ENCODE data around the gene F7.
"Not testable (repeated sequence)": the region's sequence is repeated elsewhere in the genome, so short reads cannot be mapped to it uniquely, and the experiment has no call there.

Gene F7

DNA sequence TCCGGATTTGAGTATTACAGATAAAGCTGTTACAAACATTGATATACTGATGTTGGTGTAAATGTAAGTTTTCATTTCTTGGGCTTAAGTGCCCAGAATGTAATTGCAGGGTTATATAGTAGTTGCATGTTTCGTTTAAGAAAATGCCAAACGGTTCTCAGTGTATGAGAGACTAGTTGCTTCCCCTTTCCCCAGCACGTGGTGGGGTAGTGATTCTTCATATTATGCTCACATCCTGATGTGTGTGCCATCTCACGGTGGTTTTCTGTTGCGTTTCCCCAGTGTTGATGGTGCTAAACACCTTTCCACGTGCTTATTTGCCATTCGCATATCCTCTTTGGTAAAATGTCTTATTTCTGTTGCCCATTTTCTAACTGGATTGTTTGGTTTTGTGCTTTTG, 34.7 kb upstream of the F7 start:
- in situ Hi-C loops (cut with MboI; ENCODE audit: low sequenced_read_pairs), result no loop called here

DNA sequence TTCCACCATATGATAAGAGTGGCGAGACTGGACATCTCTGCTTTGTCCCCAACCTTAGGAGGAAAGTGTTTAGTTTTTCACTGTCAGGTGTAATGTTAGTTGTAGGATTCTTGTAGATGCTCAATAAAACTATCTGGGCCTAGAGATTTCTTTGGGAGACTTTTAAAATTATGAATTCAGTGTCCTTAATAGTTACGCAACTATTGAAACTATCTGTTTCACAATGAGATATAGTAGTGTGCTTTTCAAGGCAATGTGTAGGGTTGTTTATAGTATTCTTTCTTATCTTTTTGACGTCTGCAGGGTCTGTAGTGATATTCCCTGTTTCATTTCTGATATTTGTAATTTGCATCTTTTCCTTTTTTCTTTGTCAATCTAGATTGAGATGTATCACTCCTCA, 33.2 kb upstream of the F7 start:
- in situ Hi-C loops (cut with MboI; ENCODE audit: low sequenced_read_pairs), result no loop called here

DNA sequence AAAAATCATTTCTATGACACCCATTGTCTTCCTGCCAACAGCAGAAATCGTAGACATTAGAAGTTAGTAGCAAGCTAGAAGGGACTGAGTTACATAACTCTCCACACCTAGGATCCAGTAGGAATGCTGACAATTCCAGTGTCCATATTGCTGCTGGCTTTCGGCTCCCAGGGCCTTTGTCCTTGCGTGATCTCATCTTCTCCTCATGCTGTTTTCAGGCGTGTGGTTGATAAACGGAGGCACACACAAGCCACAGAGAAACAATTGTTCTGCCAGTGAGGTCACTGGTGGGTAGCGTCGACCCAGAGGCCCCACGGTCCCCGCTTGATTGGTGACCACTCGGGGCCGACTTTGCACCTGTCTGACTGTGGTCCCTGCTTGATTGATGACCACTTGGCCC, 31.6 kb upstream of the F7 start:
- in situ Hi-C loops (cut with MboI; ENCODE audit: low sequenced_read_pairs), result no loop called here

DNA sequence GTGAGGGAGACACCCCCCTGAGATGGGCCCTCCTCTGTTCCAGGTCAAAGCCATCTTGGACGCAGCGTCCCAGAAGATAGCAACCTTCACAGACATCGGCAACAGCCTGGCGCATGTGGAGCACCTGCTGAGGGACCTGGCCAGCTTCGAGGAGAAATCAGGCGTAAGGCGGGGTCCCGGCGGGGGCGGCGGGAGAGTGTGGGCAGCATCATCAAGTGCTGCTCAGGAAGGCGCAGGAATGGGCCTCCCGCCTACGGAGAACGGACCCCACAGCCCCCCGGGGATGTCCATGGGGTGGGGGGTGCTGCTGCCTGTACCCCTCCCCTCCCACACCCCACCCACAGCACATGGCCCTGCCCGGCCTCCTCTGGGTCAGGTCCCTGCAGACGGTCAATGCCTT, 31.2 kb upstream of the F7 start:
- in situ Hi-C loops (cut with MboI; ENCODE audit: low sequenced_read_pairs), result no loop called here

DNA sequence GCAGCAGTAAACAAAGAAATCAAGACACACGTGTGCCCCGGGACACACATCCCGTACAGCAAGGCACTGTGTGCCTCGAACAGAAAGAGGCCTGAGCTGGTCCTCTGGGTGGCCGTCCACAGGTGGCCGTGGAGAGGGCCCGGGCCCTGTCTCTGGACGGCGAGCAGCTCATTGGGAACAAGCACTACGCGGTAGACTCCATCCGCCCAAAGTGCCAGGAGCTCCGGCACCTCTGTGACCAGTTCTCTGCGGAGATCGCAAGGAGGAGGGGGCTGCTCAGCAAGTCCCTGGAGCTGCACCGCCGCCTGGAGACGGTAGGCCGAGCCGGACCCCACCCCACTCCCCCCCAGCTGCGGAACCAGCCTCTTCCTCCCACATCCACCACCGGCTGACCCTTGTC, 30.7 kb upstream of the F7 start:
- in situ Hi-C loops (cut with MboI; ENCODE audit: low sequenced_read_pairs), result no loop called here

DNA sequence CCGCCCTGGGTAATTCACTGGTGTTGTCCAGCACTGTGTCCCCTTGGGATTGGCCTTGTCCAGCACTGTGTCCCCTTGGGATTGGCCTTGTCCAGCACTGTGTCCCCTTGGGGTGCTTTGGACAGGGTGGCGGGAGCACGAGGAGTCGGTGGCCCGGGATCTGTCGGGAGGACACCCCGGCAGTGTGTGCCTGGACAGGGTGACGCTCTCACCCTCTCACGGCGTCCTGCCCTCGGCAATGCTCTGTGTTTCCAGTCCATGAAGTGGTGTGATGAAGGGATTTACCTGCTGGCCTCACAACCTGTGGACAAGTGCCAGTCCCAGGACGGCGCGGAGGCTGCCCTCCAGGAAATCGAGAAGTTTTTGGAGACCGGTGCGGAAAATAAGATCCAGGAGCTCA, 29.9 kb upstream of the F7 start:
- in situ Hi-C loops (cut with MboI; ENCODE audit: low sequenced_read_pairs), result no loop called here

DNA sequence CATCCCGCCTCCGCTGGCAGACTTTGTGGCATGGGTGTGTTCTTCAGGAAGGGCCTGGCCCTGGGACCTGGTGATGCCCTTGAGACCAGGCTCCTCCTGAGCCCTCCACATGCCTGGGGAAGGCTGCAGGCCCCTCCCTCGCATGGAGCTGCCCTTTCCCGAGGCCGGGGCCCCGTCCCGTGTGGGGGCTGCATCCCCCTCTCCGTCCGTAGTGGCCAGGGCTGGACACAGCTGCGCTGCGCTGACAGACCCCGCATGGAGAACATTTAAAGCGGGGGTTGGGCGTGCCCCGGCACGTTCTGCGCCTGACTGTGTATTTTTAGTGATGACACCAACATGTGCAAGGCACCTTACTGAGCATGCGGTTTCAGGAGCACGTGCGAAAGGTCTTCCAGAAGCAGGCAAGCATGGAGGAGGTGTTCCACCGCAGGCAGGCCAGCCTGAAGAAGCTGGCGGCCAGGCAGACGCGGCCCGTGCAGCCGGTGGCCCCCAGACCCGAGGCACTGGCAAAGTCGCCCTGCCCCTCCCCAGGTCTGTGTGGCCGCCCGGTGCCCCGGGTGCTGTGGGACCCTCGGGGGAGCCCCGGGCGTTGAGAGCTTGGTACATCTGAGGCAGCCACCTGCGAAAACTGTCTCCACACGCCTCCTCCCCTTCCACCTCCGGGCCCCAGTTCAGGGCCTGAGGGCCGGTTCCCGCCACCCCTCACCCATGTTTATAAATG, 28.8 kb upstream of the F7 start:
- in situ Hi-C loops (cut with MboI; ENCODE audit: low sequenced_read_pairs), result no loop called here

DNA sequence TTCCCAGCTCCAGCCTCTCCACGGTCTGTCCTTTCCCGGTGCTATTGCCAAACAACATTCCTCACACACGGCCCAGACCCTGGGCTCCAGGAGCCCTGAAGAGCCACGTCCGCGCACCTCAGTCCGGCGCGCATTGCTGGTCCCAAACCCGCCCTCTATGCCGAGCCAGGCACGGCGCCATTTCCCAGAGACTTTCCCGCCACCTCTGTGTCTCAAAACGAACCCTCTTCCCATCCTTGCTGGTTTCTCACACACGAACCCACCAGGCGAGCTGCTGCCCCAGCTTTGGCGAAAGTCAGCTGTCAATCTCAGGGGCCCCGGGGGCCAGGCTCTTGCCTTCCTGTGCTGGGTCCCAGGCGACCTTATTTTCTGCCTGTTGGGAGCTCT, 28.0 kb upstream of the F7 start:
- in situ Hi-C loops (cut with MboI; ENCODE audit: low sequenced_read_pairs), result no loop called here

DNA sequence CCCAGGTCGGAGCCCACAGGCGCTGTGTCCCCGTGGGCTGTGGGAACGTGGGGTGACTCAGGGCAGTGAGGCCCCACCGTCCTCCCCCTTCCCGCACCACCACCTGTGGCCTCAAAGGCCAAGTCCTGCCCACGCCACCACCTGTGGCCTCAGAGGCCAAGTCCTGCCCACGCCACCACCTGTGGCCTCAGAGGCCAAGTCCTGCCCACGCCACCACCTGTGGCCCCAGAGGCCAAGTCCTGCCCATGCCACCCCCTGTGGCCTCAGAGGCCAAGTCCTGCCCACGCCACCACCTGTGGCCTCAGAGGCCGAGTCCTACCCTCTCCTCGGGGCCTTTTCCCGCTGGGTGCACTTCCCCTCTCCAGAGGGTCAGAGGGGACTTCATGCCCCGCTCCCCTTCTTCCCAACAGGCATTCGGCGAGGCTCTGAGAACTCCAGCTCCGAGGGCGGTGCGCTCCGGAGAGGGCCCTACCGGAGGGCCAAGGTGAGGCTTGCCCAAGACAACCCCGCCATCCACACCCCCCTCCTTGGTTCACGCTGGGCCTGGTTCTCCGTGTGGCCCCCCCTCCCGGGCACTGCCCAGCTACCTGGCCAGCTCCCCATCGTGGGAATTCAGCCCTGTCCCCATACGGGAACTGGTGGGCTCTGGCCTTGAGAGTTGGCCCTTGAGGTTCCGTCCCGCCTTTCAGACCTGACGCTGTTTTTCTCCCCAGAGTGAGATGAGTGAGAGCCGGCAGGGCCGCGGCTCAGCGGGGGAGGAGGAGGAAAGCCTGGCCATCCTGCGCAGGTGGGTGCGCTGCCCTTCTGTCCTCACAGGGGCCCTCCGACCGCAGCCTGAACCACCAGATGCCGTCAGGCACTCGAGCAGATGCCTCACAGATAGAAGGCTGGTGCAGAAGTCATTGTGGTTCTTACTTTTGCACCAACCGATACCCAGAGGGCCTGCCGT, 27.4 kb upstream of the F7 start:
- in situ Hi-C loops (cut with MboI; ENCODE audit: low sequenced_read_pairs), result no loop called here

DNA sequence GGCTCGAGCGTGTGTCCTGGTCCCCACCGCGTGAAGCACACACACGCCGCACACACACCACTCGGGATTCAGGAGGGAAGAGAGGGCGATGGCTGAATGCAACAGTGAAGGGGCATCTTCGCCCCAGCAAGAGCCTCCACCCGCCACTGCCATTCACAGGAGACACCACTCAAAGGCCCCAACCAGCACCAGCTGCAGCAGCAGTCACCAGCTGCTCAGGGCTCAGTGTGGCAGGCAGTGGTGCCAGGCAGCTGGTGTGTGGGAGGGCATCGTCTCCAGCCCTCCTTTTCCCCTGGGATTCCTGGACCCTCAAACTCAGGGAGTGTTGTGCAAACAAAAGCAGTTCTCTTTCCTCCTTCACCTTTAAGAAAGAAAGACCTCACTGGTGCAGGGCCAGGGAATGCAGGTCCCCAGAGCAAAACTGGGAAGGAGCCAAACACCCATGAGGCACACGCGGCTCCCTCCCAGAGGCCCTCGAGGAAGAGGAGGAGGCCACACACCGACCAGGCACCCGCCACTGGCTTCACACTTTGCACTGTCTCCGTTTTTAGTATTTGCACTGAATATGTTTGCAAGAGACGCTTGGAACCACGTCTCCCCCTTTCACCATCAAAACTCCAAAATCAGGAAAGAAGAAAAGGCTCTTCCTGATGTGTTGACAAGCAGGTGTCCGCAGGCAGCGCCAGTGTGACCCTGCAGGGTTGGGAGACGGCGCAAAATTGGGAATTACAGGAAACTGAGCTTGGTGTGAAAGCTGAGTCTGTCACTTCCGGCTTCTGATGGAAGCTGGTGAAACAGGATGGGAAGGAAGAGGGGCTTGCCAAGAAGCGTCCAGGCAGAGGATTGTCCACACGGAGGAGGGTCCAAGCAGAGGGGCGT, 26.4 kb upstream of the F7 start:
- in situ Hi-C loops (cut with MboI; ENCODE audit: low sequenced_read_pairs), result no loop called here

DNA sequence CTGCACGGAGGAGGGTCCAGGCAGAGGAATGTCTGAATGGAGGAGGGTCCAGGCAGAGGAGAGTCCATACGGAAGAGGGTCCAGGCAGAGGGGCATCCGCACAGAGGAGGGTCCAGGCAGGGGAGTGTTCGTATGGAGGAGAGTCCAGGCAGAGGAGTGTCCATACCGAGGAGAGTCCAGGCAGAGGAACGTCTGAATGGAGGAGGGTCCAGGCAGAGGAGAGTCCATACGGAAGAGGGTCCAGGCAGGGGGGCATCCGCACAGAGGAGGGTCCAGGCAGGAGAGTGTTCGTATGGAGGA, 25.9 kb upstream of the F7 start:
- in situ Hi-C loops (cut with MboI; ENCODE audit: low sequenced_read_pairs), result not testable (repeated sequence)

DNA sequence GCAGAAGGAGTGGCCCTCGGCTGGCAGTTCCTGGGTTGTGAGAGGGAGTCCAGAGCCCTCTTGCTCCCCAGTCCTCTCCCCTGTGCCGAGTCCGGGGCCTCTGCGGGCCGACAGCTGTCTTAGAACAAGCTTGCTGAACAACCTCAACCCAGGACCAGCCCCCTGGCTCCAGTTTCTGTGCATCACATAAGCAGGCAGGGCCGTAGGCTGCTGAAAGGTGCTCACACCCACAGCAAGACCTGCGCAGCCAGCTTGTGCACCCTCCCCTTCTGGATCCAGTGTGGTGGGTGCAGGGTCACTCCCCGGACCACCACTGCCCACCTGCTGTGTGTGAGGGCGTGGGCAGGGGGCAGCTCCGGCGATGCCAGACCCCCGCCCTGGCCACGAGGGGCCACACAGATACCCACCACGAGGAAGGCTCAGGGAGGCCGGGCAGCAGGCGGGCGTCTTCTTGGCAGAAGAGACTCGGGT, 25.2 kb upstream of the F7 start:
- in situ Hi-C loops (cut with MboI; ENCODE audit: low sequenced_read_pairs), result no loop called here

DNA sequence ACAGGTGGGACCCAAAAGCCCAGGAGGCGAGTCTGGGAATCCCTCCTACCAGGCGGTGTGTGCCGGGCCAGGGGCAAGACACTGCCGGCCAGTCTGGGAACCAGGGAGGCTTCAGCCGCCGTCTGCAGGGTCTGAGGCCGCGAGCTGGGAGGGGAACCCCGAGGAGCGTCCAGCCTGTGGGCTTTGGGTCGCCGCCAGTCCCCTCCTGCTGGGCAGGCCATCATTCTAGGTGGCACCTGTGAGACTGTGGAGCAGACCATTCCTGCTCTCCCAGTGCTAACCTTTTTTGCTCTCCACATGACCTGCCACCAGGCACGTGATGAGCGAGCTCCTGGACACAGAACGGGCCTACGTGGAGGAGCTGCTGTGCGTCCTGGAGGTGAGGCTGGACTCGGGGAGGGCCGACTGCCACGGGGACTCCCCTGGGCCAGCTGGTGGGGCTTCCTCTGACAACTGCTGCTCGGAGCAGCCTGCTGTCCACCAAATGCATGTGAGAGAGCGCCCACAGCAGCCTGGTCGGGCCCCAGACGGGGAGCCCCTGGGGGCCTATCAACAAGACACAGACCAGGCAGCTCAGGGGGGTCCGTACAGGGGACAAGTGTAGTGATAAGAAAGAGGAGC, 24.6 kb upstream of the F7 start:
- in situ Hi-C loops (cut with MboI; ENCODE audit: low sequenced_read_pairs), result no loop called here

DNA sequence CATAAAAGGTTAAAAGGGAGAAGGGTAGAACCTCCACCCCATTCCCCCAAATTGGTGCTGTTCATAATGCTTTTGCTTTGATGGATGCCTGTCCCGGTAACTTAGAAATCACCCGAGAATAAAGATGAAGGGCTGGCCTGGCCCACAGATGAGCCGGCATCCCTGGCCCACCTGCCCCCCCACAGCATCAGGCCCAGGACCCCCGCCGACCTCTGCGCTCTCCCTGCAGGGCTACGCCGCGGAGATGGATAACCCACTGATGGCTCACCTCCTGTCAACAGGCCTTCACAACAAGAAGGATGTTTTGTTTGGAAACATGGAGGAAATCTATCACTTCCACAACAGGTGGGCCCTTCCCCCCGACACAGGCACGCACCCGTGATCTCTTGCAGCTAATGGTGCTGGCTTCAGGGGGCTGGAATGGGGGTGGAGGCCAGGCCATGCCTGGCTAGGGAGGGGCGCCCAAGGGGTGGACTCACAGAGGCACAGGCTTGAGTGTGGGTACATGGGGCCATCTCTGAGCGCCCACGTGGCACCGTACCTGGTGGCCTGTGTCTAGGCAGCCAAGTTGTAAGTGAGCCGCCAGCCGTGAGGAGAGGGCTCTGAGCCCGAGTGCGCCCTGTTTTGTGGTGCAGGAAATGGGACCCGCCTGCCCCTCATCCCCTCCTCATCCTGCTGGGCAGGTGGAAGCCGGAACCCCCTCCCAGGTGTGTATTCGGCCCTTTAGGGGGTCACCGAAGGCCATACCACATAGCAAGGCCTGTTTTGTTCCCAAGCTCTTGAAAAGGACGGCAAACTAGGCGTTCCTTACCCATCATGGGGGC, 23.2 kb upstream of the F7 start:
- in situ Hi-C loops (cut with MboI; ENCODE audit: low sequenced_read_pairs), result no loop called here

DNA sequence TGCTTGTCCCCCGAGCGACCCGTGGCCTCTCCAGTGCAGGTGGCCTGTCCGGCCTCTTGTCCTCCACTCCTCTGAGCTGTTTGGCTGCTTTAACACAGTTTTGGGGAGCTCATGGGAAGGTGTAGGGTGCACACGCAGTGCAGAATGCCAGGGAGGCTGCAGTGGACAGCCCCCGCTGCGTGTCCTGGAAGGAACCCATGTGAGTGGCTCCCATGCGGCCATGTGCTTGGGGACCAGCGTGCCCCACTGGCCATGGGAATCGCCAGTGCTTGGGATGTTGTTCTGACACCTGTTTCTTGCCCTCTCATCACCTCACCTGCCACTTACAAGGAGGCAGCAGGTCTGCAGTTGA, 22.6 kb upstream of the F7 start:
- in situ Hi-C loops (cut with MboI; ENCODE audit: low sequenced_read_pairs), result no loop called here

DNA sequence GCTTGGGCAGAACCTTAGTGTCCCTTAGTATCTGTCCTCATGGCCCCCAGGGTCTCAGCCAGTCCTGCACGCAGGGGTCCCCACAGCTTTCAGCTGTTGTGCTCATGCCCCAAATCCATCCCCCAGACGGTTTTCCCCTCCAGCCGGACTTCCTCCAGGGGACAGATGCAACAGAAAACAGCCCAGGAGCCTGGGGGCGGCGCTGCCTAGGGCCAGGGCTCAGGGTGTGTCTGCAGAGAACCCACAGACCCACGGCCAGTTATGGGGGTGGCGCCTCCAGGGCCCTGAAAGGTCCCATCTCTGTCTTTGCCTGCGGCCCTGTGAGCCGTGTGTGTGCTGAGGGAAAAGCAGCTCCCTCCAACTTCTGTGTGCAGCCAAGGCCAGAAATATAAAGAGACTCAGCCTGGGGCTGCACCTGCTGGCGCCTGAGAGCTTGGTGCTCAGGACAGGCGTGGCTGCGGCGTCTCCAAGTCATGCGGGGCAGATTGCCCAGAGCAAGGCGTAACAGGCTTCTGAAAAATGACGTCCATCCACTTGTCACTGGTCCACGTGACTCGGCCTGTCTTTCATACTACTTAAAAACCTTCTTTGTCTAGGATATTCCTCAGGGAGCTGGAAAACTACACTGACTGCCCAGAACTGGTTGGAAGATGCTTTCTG, 22.1 kb upstream of the F7 start:
- in situ Hi-C loops (cut with MboI; ENCODE audit: low sequenced_read_pairs), result no loop called here

DNA sequence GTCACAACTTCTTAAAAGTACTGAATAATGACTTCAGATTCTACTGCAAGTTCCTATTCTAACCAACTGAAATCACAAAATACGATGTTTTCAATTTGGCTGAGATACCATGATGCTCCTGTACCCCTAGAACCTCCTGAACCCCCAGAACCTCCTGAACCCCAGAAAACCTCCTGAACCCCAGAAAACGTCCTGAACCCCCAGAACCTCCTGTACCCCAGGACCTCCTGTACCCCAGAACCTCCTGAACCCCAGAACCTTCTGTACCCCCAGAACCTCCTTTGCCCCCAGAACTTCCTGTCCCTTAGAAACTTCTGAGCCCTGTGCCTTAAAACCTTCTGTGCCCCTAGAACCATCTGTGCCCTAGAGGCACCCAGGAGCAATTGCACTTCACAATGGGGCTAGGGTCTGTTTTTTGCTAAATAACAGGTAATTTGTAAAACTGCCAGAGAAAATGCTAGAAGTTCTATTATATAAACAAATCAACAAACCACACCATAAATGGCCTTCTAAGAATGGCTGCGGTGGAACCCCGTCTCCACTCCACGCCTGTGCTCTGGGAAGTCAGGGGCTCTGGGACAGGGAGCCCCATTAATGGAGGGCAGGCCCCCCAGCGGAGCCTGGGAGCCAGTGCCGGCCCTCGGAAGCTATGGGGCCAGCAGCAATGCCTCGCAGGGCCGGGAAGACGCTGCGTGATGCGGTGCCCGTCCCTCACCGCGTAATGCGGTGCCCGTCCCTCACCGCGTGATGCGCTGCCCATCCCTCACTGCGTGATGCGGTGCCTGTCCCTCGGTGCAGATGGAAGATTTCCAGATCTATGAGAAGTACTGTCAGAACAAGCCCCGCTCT, 21.3 kb upstream of the F7 start:
- in situ Hi-C loops (cut with MboI; ENCODE audit: low sequenced_read_pairs), result no loop called here

DNA sequence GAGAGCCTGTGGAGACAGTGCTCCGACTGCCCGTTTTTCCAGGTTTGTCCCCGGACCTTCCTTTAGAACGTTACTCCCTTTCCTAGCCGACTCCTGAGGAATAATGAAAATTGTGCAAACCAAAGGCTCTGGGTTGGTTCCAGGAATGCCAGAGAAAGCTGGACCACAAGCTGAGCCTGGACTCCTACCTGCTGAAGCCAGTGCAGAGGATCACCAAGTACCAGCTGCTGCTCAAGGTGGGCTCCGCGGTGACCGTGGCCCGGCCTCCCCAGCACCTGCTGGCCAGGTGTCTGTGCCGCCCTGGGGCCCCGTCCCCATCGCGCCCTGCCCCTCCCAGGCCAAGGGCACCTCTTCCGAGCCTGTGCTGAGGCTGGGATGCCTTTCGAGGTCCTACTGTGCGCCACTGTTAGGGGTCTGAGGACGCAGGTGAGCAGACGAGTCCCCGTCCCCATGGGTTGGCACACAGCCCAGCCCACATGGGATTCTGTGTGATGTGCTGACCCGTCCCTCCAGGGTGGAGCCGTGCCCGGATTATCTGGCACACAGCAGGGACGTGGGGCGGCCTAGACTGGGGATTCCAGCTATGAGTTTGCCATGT, 20.5 kb upstream of the F7 start:
- in situ Hi-C loops (cut with MboI; ENCODE audit: low sequenced_read_pairs), result no loop called here

All from HL-60/S4 treated with phorbol 12-myristate 13-acetate at 8.2 ng/mL for 4 days and 3 days (cell line).